Smooth muscle cell (in vitro differentiated cells): ENCODE results near the gene FAM110C. TPM values are rescaled to one million over a fixed set of nuclear protein-coding genes. Genes with fewer than 3 reads are reported as not detected.
"Not testable (repeated sequence)": the region's sequence is repeated elsewhere in the genome, so short reads cannot be mapped to it uniquely, and the experiment has no call there.

Experiments used
- DNase-seq: peaks from one replicate; lab custom pipeline; 2025; ENCODE audit not compliant: unreplicated experiment; lab: John Stamatoyannopoulos, UW
- H2AFZ ChIP-seq: fragments of 200-600 bp; sonication (generic); 2 replicates; pipeline ENCODE4 v1.6.0; 2016; ENCODE audit warnings: antibody characterized with exemption, low read depth, mild to moderate bottlenecking
- H3F3A ChIP-seq: fragments of 200-600 bp; sonication (generic); 2 replicates; pipeline ENCODE4 v1.6.0; 2017; ENCODE audit warnings: antibody characterized with exemption, low read depth
- H3K27ac ChIP-seq: fragments of 200-600 bp; sonication (generic); 2 replicates; pipeline ENCODE4 v1.5.1; 2016; ENCODE audit warnings: low read depth, mild to moderate bottlenecking
- H3K27me3 ChIP-seq: fragments of 200-600 bp; sonication (generic); 2 replicates; pipeline ENCODE4 v1.6.1; 2016; ENCODE audit warnings: low read depth, mild to moderate bottlenecking
- H3K36me3 ChIP-seq: fragments of 200-600 bp; sonication (generic); 2 replicates; pipeline ENCODE4 v1.5.1; 2016; ENCODE audit warnings: low read depth
- H3K4me1 ChIP-seq: fragments of 200-600 bp; sonication (generic); 2 replicates; pipeline ENCODE4 v1.5.1; 2016; ENCODE audit warnings: low read depth
- H3K4me2 ChIP-seq: fragments of 200-600 bp; sonication (generic); 2 replicates; pipeline ENCODE4 v1.6.0; 2016; ENCODE audit warnings: mild to moderate bottlenecking
- H3K4me3 ChIP-seq: fragments of 200-600 bp; sonication (generic); 2 replicates; pipeline ENCODE4 v1.5.1; 2016; ENCODE audit warnings: mild to moderate bottlenecking
- H3K79me2 ChIP-seq: fragments of 200-600 bp; sonication (generic); 2 replicates; pipeline ENCODE4 v1.6.0; 2016; ENCODE audit warnings: low read depth, mild to moderate bottlenecking
- H3K9ac ChIP-seq: fragments of 200-600 bp; sonication (generic); 2 replicates; pipeline ENCODE4 v1.6.0; 2016; ENCODE audit warnings: low read depth
- H3K9me3 ChIP-seq: fragments of 200-600 bp; sonication (generic); replicated peaks from 2 replicates; pipeline ENCODE4 v1.5.1; 2016; ENCODE audit warnings: low read depth
- H4K20me1 ChIP-seq: fragments of 200-600 bp; sonication (generic); 2 replicates; pipeline ENCODE4 v1.6.0; 2016; ENCODE audit warnings: low read depth
- CTCF ChIP-seq: fragments of 200-600 bp; sonication (generic); IDR thresholded peaks from 2 replicates; pipeline ENCODE4 v1.5.1; 2017; ENCODE audit warnings: borderline replicate concordance, mild to moderate bottlenecking, antibody characterized with exemption; ENCODE audit not compliant: insufficient read depth, poor library complexity, severe bottlenecking
- WGBS: methylation state at CpG from one replicate; pipeline ENCODE4 v1.1.7; 2016; ENCODE audit warnings: low lambda C conversion rate; 5-methylcytosine and 5-hydroxymethylcytosine counted together
- polyA plus RNA-seq: library from polyadenylated mRNA; unstranded; fragments of >200 nt; fragmentation: Nextera tagmentation; extraction: Ambion mirVana; gene quantifications from 2 replicates; pipeline ENCODE4 v1.2.1, GENCODE V29; 2016
- total RNA-seq: library from RNA; depleted of rRNA; stranded (reverse); fragments of >200 nt; gene quantifications from 2 replicates; pipeline ENCODE4 v1.2.3, GENCODE V29; 2014

FAM110C gene
- total and polyA plus RNA-seq, 2 experiments from 2014 or later, result 0.16 to 2.3 TPM

DNA sequence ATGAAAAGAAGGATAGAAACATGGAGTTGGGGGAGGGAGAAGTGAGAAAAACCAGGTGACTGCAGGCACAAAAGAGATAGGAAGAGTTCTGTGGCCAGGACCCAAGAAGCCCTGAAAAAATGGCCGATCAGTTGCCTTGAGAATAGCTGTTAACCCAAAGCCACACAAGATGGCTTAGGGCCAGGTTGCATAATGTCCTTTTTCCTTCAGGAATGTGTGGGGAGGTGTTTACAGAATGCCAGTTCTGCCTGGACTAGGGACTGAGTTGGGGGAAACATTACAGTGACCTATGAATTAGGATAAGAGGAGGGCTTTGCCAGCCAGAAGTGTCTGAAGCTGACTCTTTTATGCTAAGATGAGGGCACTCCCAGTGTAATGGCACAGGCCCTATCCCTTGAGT lies 17.1 kb downstream of the FAM110C start:
- Histone ChIP-seq H3K4me3 (no peak overlapping the region), H3K36me3 (no peaks in the 10 kb centered on the region), H3K27ac (no peak overlapping the region), H3K4me1 (no peaks in the 10 kb centered on the region), H2AFZ (no peak overlapping the region), H3K4me2 (no peak overlapping the region), H3K79me2 (no peaks in the 10 kb centered on the region), H3K9me3 (no peaks in the 10 kb centered on the region), H3F3A (no peaks in the 10 kb centered on the region), H3K27me3 (no peaks in the 10 kb centered on the region), H4K20me1 (no peaks in the 10 kb centered on the region), H3K9ac (no peak overlapping the region)
- no peak for TF ChIP-seq CTCF
- WGBS, result 95% methylated on average over 1 of the region's 1 CpG
- DNase-seq, result no peak

DNA sequence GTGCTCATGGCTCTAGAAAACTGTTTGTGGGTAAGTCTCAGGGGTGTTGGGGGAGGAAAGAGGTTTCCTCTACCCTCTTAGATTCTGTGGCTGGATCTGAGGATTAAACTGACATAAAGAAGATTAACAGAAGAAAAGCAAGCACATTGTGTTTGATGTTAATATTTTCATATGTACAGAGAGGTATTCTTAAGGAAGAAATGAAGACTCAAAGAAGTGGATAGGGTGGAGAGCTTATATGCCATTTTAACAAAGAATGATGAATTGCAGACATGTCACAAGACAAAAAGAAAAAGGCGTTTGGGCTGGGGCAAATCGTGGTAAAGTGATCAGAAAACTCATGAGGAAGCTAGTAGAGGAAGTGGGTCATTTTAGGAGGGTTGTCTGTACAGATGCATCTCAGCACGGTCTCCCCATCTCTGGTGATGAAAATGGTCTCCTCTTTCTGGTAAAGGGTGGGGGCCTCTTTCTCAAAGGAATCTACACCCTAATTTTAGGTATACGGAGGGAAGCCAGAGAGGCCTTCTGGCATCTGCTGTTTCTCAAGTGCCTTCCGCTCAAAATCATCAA lies 17.8 kb downstream of the FAM110C start:
- Histone ChIP-seq H3K9me3 (no peaks in the 10 kb centered on the region), H3K4me1 (no peaks in the 10 kb centered on the region), H3K36me3 (no peaks in the 10 kb centered on the region), H3K79me2 (no peaks in the 10 kb centered on the region), H3K4me2 (no peak overlapping the region), H3K27me3 (no peaks in the 10 kb centered on the region), H3K27ac (no peak overlapping the region), H3K9ac (no peak overlapping the region), H3F3A (no peaks in the 10 kb centered on the region), H4K20me1 (no peaks in the 10 kb centered on the region), H3K4me3 (no peak overlapping the region), H2AFZ (no peak overlapping the region)
- no peak for TF ChIP-seq CTCF
- DNase-seq, result no peak
- 78% methylated on average over 5 of the region's 5 CpGs for WGBS

GRCh38 chr2:26891-27290 lies 19.4 kb downstream of the FAM110C start:
- Histone ChIP-seq H3K27me3 (no peaks in the 10 kb centered on the region), H3K4me1 (no peaks in the 10 kb centered on the region), H3K79me2 (no peaks in the 10 kb centered on the region), H3K9me3 (no peaks in the 10 kb centered on the region), H3K4me2 (no peak overlapping the region), H2AFZ (no peak overlapping the region), H3F3A (no peaks in the 10 kb centered on the region), H3K27ac (no peak overlapping the region), H3K4me3 (no peak overlapping the region), H3K9ac (no peak overlapping the region), H3K36me3 (no peaks in the 10 kb centered on the region), H4K20me1 (no peaks in the 10 kb centered on the region)
- no peak for DNase-seq
- TF ChIP-seq CTCF, result no peak
- WGBS, result 80% methylated on average over 4 of the region's 4 CpGs

DNA sequence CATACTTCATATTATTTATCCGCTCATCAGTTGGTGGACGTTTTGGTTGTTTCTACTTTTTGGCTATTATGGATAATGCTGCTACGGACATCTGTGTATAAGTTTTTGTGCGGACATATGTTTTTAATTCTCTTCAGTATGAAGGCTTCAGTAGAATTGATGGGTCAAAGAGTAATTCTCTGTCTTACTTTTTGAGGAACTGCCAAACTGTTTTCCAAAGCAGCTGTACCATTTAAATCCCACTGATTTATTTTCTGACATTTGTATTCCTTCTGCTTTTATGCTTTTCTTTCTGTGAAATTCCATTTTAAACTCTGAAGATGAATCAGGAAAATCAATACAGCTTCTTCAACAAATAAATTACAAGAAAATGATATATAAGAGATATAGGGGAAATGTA lies 20.8 kb downstream of the FAM110C start:
- H3K4me1 ChIP-seq, result no peaks in the 10 kb centered on the region
- no peaks in the 10 kb centered on the region for H3F3A ChIP-seq
- no peaks in the 10 kb centered on the region for H4K20me1 ChIP-seq
- no peaks in the 10 kb centered on the region for H3K9me3 ChIP-seq
- no peak overlapping the region for H3K4me2 ChIP-seq
- 88% methylated on average over 4 of the region's 4 CpGs for WGBS
- no peaks in the 10 kb centered on the region for H3K79me2 ChIP-seq
- no peaks in the 10 kb centered on the region for H3K36me3 ChIP-seq
- no peak overlapping the region for H3K4me3 ChIP-seq
- no peak overlapping the region for H3K9ac ChIP-seq
- no peak for DNase-seq
- TF ChIP-seq CTCF, result no peak
- H3K27ac ChIP-seq, result no peak overlapping the region
- H2AFZ ChIP-seq, result no peak overlapping the region
- H3K27me3 ChIP-seq, result no peaks in the 10 kb centered on the region

GRCh38 chr2:24591-24990 lies 21.7 kb downstream of the FAM110C start:
- not testable (repeated sequence) for H3K4me1 ChIP-seq, H3K27me3 ChIP-seq, H2AFZ ChIP-seq, DNase-seq, H3K9ac ChIP-seq, H3F3A ChIP-seq, H3K4me2 ChIP-seq, H3K27ac ChIP-seq, H3K36me3 ChIP-seq, H3K79me2 ChIP-seq, H3K9me3 ChIP-seq, H4K20me1 ChIP-seq, H3K4me3 ChIP-seq
- 75% methylated on average over 4 of the region's 4 CpGs for WGBS
